C1 segment of cervical spinal cord (tissue), 14 donors: ENCODE data around the gene KIF6.
"Not testable (repeated sequence)": the region's sequence is repeated elsewhere in the genome, so short reads cannot be mapped to it uniquely, and the experiment has no call there.

Source experiments
- DNase-seq, 14 donors: peaks; one replicate each; lab custom pipeline; 2025; lab: John Stamatoyannopoulos, UW

KIF6 gene

GRCh38 chr6:39553860-39554802 is 171.1 kb downstream of the KIF6 start:
- DNase-seq = no peak

DNA sequence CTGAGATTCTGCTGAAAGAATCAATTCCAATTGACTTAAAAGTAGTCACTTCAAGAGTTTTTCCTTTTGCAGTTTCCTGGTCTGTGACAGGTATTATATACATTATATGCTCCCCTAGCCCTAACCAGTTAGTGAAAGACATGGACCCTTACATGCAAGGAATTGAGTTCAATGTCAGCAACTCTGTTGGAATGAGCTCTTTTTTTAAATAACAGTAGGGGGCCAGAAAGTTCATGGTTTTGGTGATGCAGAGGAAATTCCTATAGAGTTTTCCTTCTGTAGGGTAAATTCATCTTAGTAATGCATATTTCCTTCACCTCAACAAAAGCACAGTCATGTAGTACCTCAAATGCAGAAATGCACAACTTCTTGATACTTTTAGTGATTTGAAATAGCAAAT is 172.2 kb downstream of the KIF6 start:
- DNase-seq = no peak

GRCh38 chr6:39550191-39550590 is 175.0 kb downstream of the KIF6 start:
- DNase-seq = no peak

- DNase-seq = no peak
These were observed 178.5 kb downstream of the KIF6 start for GRCh38 chr6:39546731-39547130.

DNA sequence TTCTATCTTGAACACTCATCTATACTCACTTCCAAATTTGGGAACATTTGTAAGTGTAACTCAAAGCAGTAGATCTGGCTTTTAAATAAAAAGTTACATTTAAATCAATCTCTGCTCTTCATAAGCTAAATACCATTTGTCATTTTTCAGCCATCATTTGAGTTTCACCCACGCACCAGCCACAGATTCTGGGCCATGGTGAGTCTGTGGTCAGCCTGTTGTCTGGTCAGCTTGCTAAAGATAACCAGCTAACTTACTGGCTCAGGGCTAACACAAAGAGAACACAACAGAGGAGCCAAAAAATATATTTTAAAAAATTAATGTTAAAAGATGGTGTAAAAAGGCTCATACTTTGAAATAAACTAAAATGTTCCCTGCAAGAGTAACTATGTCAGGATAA is 181.3 kb downstream of the KIF6 start:
- no peak for DNase-seq

DNA sequence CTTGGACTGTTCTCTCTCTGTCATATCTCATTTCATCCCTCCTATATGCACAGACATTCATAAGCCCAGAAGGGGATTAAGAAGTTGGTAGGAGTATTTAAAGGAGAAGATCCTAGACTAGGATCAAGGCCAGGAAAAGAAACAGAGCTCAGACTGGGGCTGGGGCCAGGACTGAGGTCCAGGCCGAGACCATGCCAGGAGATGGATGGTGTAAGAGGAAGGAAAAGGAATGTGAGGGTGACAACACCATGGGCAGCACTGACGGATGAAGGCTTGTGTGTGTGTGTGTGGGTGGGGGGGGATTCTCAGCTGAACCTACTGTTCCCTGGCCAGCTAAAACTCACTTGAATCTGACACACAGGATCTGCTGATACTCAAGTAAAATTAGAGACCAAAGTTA is 182.1 kb downstream of the KIF6 start:
- peak in 2 of 14 donors; percentile 16 to 22 for DNase-seq

DNA sequence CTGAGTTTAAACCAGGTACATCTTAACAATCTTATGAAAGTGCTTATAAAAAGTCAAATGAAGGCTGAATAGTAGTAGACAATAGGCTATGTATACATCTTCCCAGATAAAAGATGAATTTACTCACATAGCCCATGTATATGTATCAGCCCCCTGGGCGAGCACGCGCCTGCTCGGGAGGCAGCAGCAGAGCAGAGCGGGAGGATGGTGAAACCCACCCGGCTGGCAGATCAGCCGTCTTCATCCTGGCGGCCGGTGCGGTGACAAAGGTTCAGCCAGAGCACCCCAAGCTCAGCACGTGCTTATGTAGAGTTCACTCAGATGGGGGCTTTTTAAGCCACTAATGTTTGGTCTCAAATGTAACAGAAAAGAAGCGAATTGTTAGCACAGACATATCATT is 184.8 kb downstream of the KIF6 start:
- no peak for DNase-seq

- DNase-seq = no peak
These were observed 194.9 kb downstream of the KIF6 start for GRCh38 chr6:39530201-39530759.

DNA sequence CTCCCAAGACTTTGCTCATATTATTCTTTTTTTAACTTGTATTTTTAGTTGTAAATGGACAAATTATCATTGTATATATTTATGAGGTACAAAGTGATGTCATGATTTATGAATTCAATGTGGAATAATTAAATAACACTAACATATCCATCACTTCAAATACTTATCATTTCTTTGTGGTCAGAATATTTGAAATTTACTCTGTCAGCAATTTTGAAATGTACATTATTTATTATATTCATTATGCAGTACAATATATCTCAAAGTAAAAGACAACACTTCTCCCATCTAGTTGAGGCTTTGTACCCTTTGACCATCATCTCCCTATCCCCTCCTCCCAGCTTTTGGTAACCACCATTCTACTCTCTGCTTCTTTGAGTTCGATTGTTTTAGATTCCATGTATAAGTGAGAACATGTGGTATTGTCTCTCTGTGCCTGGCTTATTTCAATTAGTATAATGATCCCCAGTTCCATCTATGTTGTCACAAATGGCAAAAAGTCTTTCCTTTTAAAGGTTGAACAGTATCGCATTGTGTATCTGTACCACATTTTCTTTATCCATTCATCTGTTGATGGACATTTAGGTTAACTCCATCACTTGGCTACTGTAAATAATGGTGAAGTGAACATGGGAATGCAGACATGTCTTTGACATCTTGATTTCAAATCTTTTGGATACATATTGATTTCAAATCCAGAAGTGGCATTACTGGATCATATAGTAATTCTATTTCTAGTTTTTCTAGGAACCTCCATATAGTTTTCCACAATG is 197.2 kb downstream of the KIF6 start:
- no peak for DNase-seq

DNA sequence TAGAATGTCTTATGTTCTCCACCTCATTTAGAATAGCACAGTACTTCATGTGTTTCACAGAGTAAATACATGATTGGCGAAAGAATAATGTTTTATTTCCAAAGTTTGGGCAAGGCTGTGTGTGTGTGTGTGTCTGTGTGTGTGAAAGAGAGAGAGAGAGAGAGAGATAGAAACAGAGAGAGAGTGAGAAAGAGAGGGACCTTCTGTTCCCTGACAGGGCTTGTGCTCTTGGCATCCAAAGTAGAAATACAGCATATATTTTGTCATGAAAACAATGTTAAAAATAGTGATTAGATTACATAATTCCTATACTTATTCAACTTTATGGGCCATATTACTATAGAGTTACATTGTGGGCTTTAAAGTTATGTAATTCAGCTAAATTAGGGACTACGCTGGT is 201.2 kb downstream of the KIF6 start:
- no peak for DNase-seq

GRCh38 chr6:39521958-39522357 is 203.2 kb downstream of the KIF6 start:
- DNase-seq = no peak

DNA sequence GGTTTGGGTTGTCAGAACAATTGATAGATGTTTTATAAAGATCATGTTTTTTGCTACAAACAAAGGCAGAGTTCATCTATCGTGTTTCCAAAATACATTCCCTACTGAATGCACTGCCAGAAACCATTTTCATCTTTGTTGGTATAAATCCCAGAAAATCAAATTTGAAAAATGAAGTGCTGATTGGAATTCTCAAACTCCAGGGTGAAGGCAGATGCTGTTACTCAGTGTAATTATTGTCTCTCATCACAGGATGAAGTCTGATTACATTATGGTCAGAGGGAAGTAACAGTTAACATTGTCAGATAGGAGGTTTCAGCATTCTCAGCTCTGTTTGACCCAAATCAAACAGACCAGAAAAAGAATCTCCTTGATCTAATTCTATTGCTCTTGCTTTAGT is 204.3 kb downstream of the KIF6 start:
- no peak for DNase-seq

DNA sequence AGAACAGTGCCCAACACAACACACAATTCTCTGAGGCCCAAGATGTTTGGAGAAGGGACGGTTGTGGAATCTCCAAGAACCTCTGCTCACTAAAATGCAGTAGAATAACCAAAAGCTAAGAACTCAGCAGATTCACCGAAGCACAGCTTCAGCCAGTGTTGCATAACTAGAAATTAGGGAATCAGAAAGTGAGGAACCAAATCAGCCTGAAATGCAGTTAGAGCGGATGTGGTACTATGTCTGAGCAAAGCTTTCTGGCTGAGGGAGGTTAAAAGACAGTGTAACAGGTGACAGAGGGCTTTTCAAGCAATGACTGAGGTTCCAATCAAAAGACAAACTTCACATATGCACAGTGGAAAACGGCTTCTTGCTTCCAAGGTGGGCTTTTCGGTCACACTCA is 204.8 kb downstream of the KIF6 start:
- no peak for DNase-seq

- no peak for DNase-seq
These were observed 207.0 kb downstream of the KIF6 start for GRCh38 chr6:39518221-39518620.

DNA sequence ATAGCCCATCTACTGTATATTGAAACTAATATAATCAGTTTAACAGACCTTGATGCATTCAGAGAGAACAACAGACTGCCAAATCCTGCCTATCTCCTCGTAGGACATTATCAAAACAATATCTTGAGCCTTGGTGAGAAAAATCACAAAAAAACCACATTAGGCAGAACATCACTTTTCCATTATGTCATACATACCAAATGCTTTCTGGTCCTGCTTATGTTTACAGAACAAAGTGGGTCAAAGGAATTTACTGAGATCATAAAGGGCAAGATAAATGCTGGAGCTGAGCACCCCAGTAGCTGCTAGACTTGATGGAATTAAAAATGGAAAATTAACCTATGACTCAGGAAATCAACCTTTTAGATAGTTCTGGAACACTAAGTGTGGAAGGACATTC is 207.5 kb downstream of the KIF6 start:
- DNase-seq = no peak

GRCh38 chr6:39516471-39516870 is 208.7 kb downstream of the KIF6 start:
- DNase-seq = no peak

DNA sequence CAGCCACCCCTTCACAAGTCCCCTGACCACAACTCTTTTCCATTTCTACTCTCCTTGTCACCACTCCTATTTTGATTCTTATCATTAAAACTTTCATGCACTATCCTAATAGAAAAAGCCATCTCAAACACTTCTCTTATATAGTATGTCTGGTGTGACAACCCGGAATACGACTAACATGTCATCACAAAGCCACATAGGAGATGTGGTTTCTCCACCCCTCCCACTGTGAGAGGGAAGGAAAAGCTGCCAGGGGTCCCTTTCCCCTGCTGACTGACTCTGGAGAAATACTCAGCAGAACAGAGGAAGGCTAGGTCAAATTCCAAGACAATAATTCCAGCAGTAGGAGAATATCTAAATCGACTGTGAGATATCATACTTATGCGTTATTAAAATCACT is 209.7 kb downstream of the KIF6 start:
- DNase-seq = no peak

GRCh38 chr6:39515006-39515405 is 210.2 kb downstream of the KIF6 start:
- DNase-seq = no peak

GRCh38 chr6:39509831-39510230 is 215.4 kb downstream of the KIF6 start:
- DNase-seq = not testable (repeated sequence)

- DNase-seq = no peak
These were observed 216.7 kb downstream of the KIF6 start for GRCh38 chr6:39508515-39508914.

DNA sequence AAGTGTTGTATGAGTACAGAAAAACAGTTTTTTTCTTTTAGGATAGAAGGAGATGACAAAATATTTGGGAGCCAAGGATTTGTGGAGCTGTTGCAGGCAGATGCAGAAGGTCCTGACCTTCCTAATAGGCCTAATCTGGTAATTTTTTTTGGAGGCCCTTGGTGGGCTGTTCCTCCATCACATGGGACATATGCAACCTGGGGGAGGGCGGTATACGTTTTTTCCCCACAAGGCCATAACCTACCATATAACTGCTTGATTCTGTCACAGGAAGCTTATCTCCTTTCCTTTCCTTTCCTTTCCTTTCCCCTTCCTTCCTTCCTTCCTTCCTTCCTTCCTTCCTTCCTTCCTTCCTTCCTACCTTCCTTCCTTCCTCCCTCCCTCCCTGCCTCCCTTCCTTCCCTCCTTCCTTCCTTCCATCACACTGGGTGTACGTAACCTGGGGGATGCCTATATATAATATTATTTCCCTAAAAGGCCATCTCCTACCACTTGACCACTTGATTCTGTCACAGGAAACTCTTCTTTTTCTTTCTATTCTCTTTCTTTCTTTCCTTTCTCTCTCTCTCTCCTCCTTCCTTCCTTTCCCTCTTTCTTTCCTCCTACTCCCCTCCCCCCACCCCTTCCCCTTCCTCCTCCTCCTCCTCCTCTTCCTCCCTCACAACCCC is 217.7 kb downstream of the KIF6 start:
- DNase-seq = no peak
